ENCODE measurements around the gene CYB561A3. TPM values are rescaled to one million over a fixed set of nuclear protein-coding genes. Genes with fewer than 3 reads are reported as not detected.

The CYB561A3 gene
- total and polyA plus RNA-seq, 10 donors = 62.1 to 138 (median 91.4) TPM

- Histone ChIP-seq H3K9me3 (no peaks in the 10 kb centered on the region), H3K36me3 (peaks cover 0 to 100% (median 82%) of the 10 kb centered on the region in 6 donors), H3K4me3 (no peak overlapping the region), H3K4me1 (no peaks in the 10 kb centered on the region), H3K27ac (no peak overlapping the region), H3K27me3 (replicated peaks in 1 of 7) (no peaks in the 10 kb centered on the region)
- 83 to 93% (median 91%) methylated on average over 4 of the region's 4 CpGs for WGBS, 5 donors
- no peak for DNase-seq
- intact Hi-C loops (cut with DNase I; ENCODE audit: low total_unique reads) = no loop called here
- TF ChIP-seq POLR2AphosphoS5 (IDR thresholded peaks at IDR 0.05) (no peak), CTCF (IDR thresholded peaks at IDR 0.05 in 8 of 11, conservative IDR thresholded peaks at IDR 0.05 in 3 of 11) (no peak), POLR2A (IDR thresholded peaks at IDR 0.05) (no peak)
These were observed 43.0 kb upstream of the CYB561A3 start for GRCh38 chr11:61404641-61405040.

GRCh38 chr11:61404103-61404502 is 42.4 kb upstream of the CYB561A3 start:
- intact Hi-C loops (cut with DNase I; ENCODE audit: low total_unique reads) = no loop called here
- H3K27me3 ChIP-seq (replicated peaks in 1 of 7) = no peaks in the 10 kb centered on the region
- H3K4me1 ChIP-seq = no peaks in the 10 kb centered on the region
- peak overlapping the region in 1 of 8 donors; percentile 24 for H3K27ac ChIP-seq
- WGBS, 5 donors = 83 to 91% (median 85%) methylated on average over 5 of the region's 5 CpGs
- no peak for DNase-seq
- peaks cover 0 to 100% (median 79%) of the 10 kb centered on the region in 6 donors for H3K36me3 ChIP-seq
- no peak overlapping the region for H3K4me3 ChIP-seq
- no peak for TF ChIP-seq POLR2AphosphoS5 (IDR thresholded peaks at IDR 0.05)
- no peak for TF ChIP-seq CTCF (IDR thresholded peaks at IDR 0.05 in 8 of 11, conservative IDR thresholded peaks at IDR 0.05 in 3 of 11)
- no peak for TF ChIP-seq POLR2A (IDR thresholded peaks at IDR 0.05)
- H3K9me3 ChIP-seq = no peaks in the 10 kb centered on the region

- Histone ChIP-seq H3K4me1 (no peaks in the 10 kb centered on the region), H3K4me3 (no peak overlapping the region), H3K27me3 (replicated peaks in 1 of 7) (no peaks in the 10 kb centered on the region), H3K36me3 (peaks cover 0 to 100% (median 79%) of the 10 kb centered on the region in 6 donors), H3K27ac (peak overlapping the region in 1 of 8 donors; percentile 24), H3K9me3 (no peaks in the 10 kb centered on the region)
- WGBS, 5 donors = 92 to 99% (median 96%) methylated on average over 1 of the region's 1 CpG
- no peak for DNase-seq
- intact Hi-C loops (cut with DNase I; ENCODE audit: low total_unique reads) = no loop called here
- TF ChIP-seq POLR2A (IDR thresholded peaks at IDR 0.05) = no peak
- TF ChIP-seq POLR2AphosphoS5 (IDR thresholded peaks at IDR 0.05) = no peak
- TF ChIP-seq CTCF (IDR thresholded peaks at IDR 0.05 in 8 of 11, conservative IDR thresholded peaks at IDR 0.05 in 3 of 11) = no peak
These were observed 42.0 kb upstream of the CYB561A3 start for GRCh38 chr11:61403658-61404057.

- 90 to 96% (median 95%) methylated on average over 2 of the region's 2 CpGs for WGBS, 5 donors
- Histone ChIP-seq H3K27ac (peak overlapping the region in 1 of 8 donors; percentile 50), H3K4me1 (no peaks in the 10 kb centered on the region), H3K36me3 (peaks cover 0 to 100% (median 73%) of the 10 kb centered on the region in 6 donors), H3K27me3 (replicated peaks in 1 of 7) (no peaks in the 10 kb centered on the region), H3K4me3 (no peak overlapping the region), H3K9me3 (no peaks in the 10 kb centered on the region)
- intact Hi-C loops (cut with DNase I; ENCODE audit: low total_unique reads) = no loop called here
- TF ChIP-seq CTCF (IDR thresholded peaks at IDR 0.05 in 8 of 11, conservative IDR thresholded peaks at IDR 0.05 in 3 of 11) (no peak), POLR2A (IDR thresholded peaks at IDR 0.05) (no peak), POLR2AphosphoS5 (IDR thresholded peaks at IDR 0.05) (no peak)
- no peak for DNase-seq
These were observed 39.9 kb upstream of the CYB561A3 start for GRCh38 chr11:61401573-61401972.

All from spleen (tissue), 11 donors.